NCI-H2196 treated with DMSO at 0.1 percent for 48 hours (cell line): ENCODE results near the gene PDAP1.
"Not testable (repeated sequence)": the region's sequence is repeated elsewhere in the genome, so short reads cannot be mapped to it uniquely, and the experiment has no call there.

Experiments used
- DNase-seq: peaks from one replicate; lab custom pipeline; 2025; ENCODE audit not compliant: unreplicated experiment; lab: John Stamatoyannopoulos, UW

The PDAP1 gene, protein sequence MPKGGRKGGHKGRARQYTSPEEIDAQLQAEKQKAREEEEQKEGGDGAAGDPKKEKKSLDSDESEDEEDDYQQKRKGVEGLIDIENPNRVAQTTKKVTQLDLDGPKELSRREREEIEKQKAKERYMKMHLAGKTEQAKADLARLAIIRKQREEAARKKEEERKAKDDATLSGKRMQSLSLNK

DNA sequence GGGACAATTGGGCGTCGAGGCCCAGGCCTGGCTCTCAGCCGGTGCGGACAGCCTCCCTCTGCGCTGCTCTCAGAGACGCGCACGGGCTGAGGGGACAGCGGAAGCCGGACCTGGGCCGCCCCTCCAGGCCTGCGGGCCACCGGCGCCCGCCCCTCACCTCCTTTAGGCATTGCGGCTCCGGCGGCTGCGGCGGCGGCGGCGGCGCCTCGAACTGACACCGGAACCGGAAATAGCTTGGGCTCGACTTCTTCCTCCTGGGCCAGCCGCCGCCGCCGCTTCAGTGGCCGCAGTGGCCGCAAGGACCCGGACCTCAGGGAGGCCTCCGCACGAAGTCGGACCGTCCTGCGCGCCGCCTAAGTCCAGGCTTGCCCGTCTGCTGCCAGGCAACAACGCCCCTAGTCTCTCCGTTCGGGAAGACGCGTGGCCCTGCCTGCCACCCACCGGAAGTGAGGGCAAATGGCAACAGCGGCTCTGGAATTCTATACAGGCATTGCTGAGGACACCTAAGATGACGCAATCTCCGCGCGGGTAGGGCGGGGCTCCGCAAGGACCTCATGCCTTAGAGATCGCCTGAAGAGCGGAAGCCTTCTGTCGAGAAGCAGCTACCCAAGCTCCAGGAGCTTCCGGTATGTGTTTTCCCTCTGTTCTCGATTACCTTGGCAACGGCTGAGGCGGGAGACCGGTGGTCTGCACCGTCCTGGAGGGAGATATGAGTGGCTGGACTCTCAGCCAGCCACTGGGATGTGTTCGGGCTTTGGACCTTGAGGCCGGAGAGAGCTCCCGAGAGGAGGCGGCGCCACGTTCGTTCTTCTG, at the start of gene PDAP1, which contains the start of gene BUD31:
Gene PDAP1, minus strand, starts transcription at position 219 of the 813 bp plus-strand sequence. Its CDS starts 49 bp downstream, at position 170.
Gene BUD31, plus strand, starts transcription at position 591 of the 813 bp plus-strand sequence. CDS start 2,124 bp downstream, outside the sequence.
- DNase-seq = peak; percentile 88

DNA sequence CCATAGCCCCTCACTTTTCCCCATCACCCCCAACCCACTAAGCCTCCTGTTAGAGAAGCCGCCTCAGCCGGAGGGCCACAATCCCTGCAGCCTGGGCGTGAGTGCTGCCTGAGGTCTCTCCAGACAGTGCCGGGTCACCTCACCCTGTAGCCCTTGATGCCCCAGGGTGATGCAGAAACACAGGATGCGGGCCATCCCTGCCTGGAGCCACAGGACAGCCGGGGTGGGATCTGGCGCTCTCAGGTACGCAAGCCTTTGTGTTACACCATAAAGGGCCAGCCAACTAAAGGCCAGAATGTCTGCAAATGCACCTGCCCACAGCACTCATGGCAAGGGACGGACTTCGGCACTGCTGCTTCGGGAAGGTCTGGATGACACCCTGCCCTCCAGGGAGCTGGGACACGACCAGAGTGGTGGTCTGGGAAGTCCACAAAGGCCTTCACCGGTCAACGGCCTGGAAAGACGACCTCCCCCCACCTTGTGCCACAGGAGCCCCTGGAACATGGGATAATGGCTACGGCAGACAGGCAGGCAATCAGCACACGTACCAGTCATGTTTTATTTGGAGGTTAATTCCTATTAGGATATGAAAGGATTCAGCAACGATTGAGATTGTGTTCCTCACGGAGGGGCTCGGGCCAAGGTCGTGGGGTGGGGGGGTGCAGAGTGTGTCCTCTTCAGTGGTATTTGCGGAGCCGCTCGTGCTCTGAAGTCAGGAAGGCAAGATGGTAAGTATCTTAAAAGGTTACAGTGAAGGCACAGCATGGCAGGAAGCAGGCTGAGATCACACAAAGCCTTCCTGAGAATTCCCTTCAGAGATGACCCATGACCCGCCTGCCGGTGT, 49.5 kb upstream of the PDAP1 start:
- DNase-seq = no peak

DNA sequence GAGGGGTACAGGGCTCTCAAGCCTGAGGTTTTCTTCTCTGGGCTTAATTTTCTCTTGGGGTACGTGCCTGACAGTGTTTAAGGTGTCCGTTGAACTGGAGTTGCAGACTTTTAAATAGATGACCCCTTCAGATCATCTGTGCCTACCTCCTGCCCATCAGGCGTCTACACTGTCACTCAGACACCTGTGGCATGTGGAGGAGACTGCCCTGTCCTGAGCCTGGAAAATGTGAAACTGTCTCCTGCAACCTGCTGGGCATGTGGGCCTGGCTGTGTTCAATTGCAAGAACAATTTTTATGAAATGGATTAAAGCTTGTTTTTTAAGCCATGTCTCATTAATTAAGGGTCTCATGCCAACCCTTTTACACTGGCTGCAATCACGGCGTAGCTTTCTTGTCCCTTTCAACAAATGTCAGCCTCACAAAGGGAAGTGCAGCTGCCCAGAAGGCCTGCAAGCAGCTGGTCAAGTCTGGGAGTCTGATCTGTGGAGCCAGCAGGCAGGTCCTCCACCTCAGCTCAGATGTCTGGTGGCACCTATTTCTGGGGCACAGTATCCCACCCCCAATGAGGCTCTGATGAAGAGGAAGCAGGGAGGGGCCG, 48.8 kb upstream of the PDAP1 start:
- no peak for DNase-seq

DNA sequence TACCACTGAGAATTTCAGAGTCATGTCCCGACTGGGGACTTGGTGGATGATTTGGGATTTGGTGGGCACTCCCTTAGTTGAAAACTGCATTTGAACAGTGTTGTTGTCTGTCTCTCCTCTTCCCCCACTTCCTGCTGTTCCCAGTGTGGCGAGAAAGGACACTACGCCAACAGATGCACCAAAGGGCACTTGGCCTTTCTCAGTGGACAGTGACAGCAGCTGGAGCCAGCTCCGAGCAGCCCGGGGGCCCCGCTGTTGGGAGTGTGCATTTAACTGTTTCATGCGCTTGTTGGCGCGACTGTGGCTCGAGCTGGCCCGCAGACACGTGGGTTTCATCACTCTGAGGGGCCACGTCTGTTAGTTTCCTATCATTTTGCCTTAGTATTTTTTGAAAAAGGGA, 47.9 kb upstream of the PDAP1 start:
- no peak for DNase-seq

DNA sequence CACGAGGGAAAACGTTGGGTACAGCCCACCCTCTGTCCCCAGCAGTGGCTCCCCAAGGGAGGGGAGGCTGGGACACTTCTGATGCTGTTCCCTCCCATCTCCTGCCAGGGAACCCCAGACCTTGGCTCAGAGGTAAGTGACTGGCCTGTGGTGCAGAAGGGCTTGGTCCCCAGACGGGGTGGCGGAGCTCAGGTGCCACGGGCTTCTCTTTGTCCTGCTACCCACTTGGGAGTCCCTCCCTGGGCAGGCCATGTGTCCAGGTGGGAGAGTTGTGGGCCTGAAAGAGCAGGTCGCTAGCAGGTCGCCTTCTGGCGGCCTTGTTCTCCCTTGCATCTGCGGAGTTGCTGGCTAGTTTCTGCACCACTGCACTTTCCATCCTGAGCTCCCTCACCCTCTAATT, 47.5 kb upstream of the PDAP1 start:
- no peak for DNase-seq

DNA sequence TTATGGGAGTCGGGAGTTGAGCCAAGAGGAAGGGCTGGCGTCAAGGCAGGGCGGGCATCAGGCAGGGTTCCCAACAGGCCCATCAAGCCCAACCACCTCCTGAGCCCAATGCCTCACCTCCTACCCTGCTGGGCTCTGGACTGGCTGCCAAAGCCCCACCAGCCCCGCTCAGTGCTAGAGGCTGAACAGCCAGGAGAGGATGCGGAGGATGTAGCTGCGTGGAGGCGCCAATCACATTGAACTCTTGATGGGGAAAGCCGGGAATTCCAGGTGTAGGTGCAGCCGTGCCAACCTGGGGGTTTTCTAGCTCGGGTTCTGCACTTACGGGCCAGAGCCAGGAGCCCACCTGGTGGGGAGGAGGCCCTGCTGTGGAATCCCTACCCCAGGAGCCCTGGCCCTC, 44.7 kb upstream of the PDAP1 start:
- no peak for DNase-seq

DNA sequence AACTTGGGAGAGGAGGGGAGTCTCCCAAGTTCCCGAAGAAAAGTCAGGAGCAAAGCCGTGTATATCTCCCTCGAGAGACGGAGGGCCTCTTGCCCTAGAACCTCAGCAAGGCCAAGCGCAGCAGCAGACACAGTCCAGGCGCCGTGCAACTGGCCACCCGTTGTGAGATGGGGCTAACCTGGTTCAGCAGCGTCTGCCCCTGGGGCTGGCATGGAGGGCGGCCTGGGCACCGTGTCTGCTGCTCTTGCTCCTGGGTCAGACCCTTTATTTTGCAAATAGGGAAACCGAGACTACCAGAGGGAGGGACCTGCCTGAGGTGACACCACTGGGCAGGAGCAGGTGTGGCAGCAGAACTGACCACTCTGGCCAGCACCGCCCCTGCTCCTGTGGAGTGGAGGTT, 44.1 kb upstream of the PDAP1 start:
- no peak for DNase-seq

DNA sequence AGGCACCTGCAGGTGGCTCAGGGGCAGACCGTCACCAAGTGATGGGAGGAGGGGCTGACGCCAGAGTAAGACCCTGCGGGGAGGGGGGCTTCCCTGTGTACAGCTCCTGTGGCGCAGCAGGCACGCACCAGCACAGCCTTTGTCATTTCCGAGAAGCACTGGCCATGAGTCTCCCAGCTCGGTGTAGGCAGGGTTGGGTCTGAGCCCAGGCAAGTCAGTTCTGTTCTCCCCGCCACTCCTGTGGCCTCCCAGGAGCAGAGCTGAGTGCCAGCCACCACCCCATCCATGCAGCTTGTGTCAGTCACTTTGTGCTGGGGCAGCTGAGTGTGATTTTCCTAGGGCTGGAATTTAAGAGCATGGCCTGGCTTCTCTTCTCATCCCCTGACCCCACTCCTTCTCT, 43.5 kb upstream of the PDAP1 start:
- DNase-seq = no peak

DNA sequence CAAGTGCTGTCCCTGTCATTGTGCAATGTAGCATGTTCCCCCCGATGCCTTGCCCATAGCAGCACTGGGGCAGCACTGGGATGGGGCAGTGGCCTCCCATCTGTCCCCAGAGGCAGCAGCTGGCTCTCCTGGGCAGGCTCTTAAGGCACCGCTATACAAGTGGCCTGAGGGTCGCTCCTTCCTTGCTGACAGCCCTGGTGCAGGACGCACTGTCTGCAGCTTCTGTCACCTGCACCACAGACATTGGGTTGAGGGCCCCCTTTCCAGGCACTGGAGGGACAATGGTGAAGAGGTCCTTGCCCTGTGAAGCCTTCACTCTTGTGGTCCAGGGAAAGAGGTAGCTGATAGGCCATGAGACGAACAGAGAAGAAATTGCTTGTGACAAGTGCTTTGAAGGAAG, 40.9 kb upstream of the PDAP1 start:
- no peak for DNase-seq

DNA sequence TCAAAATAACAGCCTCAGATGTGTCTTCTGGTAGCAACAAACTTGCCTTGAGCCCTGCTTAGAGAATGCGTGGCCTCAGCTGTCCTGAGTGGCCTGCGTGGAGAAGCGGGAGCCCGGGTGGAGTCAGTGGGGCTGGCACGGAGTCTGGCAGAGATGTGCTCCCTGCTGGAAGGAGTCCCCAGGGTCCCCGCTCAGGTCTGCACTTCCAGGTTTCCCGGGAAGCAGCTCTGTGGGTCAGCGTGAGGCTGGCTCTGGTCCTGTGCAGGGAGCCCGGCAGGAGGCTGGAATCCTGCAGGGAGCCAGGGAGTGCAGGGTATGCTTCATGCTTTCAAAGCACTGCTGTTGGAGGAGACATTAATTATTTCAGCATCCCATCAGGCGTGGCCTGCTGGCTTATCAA, 40.5 kb upstream of the PDAP1 start:
- no peak for DNase-seq

DNA sequence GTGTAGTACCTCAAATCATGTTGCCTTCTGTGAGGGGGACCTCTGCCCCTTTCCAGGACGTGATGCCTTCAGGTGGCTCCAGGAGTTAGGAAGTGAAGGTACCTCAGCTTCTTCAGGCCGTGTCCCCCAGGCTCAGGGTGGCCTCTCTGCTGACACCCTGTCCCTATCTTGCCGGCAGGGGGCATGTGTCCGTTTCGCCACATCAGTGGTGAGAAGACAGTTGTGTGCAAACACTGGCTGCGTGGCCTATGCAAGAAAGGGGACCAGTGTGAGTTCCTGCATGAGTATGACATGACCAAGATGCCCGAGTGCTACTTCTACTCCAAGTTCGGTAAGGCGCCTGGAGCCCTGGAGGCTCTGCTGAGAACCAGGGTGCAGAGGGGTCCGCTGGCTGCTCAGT, 39.5 kb upstream of the PDAP1 start:
- no peak for DNase-seq

DNA sequence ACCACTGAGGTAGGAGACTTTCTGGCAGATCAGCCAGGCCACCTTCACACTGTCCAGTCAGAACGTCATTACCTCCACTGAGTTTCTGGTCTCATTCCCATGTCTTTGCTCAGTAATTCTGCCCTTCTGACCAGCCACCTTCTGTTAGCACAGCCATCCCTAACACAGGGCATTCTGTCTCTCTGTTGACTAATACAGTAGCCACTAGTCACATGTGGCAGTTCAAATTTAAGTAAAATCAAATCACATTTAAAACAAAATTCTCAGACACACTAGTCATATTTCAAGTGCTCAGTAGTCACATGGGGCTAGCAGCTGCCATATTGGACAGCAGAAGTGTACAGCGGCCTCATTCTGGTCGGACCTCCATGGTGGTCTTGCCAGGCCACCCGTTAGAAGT, 37.7 kb upstream of the PDAP1 start:
- DNase-seq = no peak

DNA sequence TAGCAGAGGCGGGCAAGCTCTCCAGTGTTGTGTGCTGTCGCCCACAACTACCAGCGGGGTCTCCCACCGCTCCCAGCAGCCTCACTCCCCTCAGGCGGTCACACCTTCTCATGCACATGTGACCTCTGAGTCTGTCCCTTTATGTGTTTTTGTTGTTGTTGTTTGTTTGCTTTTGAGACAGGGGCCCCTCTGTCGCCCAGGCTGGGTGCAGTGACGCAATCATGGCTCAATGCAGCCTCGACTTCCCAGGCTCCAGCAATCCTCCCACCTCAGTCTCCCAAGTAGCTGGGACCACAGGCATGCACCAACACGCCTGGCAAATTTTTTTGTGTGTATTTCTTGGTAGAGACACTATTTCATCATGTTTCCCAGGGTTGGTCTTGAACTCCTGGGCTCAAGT, 31.8 kb upstream of the PDAP1 start:
- no peak for DNase-seq

DNA sequence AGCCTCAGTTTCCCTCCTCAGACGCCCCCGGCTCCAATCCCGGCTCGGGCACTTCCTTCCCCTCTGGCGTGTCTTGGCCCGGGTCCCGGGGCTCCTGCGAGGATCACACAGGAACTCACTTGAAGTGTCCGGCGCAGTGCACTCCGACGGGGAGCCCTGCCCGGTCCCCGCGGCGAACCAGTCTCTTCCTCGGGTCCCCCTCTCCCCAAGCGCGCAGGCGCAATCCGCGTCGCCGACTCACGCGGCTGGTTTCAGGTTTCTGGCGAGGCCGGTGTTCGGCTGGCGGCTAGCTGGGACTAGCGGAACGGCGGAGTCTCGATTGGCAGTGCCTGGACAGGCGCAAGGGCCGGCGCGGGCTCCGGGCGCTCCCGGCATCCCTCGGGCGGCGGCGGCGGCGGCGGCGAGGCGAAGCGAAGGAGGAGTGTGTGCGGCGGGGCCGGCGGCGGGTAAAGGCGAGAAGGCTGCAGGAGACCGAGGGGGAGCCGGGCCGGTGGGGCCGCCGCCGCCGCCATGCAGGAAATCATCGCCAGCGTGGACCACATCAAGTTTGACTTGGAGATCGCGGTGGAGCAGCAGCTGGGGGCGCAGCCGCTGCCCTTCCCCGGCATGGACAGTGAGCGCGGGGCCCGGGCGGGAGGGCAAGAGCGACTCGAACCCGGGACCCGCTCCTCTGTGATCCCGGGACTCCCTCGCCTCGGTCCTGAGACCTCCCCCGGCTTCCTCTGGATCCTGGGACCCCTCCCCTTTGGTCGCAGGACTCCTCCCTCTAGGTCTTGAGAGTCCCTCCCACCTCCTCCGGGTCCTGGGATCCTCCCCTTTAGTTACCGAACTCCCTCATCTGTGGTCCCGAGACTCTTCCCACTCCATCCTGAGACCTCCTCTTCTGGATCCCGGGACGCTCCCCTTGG, 30.4 kb upstream of the PDAP1 start, which contains the start of the genes CPSF4 and PTCD1:
Gene CPSF4, plus strand, starts transcription at position 371 of the 908 bp plus-strand sequence. Its CDS starts 140 bp downstream, at position 511.
Gene PTCD1, minus strand, starts transcription at position 226 of the 908 bp plus-strand sequence. CDS start 3,556 bp downstream, outside the sequence.
- DNase-seq = peak; percentile 94

DNA sequence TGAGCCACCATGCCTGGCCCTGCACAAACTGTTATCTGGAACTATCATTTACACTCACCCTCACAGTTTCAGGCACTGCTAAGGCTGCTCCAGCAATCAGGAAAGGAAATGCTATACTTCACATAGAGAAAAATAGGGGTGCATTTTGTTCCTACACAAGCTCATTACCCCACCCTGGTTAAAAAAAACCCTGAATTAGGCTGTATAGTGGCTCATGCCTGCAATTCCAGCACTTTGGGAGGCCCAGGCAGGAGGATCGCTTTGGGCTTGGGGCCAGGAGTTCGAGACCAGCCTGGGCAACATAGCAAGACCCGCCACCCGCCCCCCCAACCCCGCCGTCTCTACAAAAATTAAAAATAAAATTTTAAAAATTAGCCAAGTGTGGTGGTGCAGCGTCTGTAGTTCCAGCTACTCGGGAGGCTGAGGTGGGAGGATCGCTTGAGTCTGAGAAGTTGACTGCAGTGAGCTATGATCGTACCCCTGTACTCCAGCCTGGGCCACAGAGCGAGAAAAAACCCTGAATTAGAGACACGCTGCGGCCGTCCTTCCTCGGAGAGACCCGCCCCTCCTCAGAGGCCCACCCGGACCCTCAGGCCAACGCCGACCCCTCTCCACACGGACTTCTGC, 29.7 kb upstream of the PDAP1 start:
- no peak for DNase-seq

DNA sequence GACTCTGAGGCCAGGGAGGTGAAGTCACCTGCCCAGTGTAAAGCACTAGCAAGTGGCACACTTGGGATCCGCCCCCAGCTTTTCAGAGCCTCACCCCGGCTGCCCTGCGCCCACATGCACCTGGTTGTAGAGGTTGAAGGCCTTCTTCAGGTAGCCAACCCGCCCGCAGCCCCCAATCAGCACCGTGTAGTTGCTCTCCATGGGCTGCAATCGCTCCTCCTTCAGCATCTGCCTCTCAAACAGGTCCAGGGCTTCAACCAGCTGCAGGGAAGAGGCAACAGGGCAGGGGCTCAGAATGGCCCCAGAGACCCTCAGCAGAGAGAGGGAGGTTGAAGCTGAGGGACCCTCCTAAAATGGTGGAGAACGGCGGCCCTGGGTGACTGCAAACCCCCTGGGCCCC, 24.8 kb upstream of the PDAP1 start:
- no peak for DNase-seq

DNA sequence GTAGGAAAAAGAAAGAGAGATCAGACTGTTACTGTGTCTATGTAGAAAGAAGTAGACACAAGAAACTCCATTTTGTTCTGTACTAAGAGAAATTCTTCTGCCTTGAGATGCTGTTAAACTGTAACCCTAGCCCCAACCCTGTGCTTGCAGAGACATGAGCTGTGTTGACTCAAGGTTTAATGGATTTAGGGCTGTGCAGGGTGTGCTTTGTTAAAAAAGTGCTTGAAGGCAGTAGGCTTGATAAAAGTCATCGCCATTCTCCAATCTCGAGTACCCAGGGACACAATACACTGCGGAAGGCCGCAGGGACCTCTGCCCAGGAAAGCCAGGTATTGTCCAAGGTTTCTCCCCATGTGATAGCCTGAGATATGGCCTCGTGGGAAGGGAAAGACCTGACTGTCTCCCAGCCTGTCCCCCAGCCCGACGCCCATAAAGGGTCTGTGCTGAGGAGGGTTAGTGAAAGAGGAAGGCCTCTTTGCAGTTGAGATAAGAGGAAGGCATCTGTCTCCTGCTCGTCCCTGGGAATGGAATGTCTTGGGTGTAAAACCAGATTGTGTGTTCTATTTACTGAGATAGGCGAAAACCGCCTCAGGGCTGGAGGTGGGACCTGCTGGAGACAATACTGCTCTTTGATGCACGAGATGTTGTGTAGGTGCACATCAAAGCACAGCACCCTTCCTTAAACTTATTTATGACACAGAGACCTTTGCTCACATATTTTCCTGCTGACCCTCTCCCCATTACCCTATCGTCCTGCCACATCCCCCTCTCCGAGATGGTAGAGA, 23.6 kb upstream of the PDAP1 start:
- not testable (repeated sequence) for DNase-seq

DNA sequence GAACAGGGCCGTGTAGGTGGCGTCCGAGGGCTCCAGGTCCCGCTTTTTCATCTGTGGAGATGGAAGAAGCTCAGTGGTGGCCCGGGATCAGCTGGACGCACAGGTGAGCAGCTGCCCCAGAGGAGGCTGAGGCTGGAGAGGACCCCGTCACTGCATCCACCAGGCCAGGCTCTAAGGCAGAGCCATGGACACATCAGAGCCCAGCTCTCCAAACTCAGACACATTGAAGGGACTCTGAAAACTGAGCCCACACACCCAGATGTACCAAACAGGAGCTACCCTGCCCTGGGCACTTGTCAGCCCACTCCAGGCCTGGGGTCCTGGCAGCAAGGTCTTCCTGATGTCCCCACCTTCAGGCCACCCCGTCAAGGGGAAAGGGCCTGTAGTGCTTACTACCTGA, 21.4 kb upstream of the PDAP1 start:
- no peak for DNase-seq
